ENCODE measurements around the gene CCDC121.

The CCDC121 gene

DNA sequence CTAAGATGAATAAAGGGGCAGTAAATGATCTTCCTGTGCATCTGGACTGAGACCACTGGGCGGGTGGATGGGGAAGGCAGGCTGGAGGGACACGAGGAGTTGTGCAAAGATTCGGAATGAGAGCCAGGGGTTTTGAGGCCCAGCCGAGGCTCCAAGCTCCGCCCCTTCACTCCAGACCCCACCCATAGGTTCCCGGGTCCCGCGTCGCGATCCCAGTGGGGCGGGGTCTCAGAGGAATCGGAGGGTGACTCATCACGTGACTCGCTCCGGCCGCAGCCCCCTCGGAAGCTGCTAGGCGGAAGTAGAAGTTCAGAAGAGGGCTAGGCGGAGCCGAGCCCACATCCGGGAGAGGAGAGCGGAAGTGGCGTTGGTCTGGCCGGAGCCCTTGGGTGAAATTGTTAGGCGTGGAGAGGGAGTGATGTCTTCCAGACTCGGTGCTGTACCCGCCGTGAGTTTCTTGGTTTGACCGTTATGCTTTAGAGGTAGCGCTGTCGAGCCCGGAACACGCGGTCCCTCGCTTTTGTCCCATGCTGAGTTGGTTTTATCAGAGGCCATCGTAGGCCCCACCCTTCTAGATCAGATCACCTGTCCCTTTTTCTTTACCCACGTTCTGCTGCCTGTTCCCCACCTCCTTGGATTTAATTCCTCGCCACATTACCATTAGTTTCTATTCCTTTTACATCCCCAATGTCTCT is 46.0 kb downstream of the CCDC121 start, which contains the start of gene ZNF512:
Gene ZNF512, plus strand, starts transcription at position 348 of the 695 bp plus-strand sequence. Its CDS starts 71 bp downstream, at position 419.
- peak; percentile 56 to 63 for DNase-seq (ENCODE audit: low read depth in 1 of 2, low spot score in 1 of 2)

DNA sequence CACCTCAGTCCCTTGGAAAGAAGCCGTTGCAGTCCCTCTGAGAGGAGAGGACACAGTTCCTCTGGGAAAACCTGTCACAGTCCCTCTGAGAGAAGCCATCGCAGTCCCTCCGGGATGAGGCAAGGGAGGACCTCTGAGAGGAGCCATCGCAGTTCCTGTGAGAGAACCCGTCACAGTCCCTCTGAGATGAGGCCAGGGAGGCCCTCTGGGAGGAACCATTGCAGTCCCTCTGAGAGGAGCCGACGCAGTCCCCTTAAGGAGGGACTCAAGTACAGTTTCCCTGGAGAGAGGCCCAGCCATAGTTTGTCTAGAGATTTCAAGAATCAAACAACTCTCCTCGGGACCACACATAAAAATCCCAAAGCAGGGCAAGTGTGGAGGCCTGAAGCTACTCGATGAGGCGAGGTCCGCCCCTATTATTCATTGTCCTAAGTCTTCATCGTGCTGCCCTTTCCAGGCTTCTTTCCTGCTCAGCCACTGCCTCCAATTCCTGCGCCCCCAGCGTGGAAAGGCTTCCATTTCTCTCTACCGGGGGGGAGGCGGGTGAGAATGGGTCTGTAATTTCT is 46.6 kb downstream of the CCDC121 start:
- DNase-seq (ENCODE audit: low read depth in 1 of 2, low spot score in 1 of 2) = no peak

DNA sequence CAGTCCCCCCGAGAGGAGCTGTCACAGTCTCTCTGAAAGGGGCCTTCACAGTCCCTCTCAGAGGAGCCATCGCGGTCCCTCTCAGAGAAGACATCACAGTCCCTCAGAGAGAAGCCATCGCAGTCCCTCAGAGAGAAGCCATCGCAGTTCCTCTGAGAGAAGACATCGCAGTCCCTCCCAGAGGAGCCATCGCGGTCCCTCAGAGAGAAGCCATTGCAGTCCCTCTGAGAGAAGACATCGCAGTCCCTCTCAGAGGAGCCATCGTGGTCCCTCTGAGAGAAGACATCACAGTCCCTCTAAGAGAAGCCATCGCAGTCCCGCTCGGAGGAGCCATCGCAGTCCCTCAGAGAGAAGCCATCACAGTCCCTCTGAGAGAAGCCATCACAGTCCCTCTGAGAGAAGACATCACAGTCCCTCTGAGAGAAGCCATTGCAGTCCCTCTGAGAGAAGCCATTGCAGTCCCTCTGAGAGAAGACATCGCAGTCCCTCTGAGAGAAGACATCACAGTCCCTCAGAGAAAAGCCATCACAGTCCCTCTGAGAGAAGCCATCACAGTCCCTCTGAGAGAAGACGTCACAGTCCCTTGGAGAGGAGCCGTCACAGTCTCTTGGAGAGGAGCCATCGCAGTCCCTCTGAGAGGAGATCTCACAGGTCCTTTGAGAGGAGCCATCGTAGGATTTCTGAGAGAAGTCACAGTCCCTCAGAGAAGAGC is 47.2 kb downstream of the CCDC121 start:
- no peak for DNase-seq (ENCODE audit: low read depth in 1 of 2, low spot score in 1 of 2)
